Measurements from ENCODE around the gene ADAMTS17.
A peak's percentile ranks its signal among the peaks of the same experiment; 100 is the strongest.

Gene ADAMTS17

DNA sequence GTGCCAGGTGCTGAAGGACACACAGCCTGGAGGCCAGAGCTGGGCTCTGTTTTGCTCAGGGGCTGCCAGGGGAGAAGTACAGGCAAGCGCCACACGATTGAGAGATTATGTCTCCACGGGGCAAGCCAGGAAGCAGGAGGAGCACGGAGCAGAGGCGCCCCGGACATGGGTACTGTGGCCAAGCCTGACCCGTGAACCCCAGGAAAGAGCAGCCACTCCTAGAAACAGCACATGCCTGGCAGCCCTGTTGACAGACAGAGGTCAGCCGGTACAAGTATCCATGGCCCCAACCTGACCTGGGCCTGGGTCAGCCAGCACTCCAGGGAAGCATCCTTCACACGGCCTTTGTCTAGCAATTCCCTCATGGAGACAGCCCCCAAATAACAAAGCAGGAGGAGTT lies 89.4 kb downstream of the ADAMTS17 start:
- in situ Hi-C loops (cut with MboI; ENCODE audit: low sequenced_read_pairs, unreplicated experiment): no loop called here
- DNase-seq (ENCODE audit: low spot score): no peak
- TF ChIP-seq, protein P1, sequence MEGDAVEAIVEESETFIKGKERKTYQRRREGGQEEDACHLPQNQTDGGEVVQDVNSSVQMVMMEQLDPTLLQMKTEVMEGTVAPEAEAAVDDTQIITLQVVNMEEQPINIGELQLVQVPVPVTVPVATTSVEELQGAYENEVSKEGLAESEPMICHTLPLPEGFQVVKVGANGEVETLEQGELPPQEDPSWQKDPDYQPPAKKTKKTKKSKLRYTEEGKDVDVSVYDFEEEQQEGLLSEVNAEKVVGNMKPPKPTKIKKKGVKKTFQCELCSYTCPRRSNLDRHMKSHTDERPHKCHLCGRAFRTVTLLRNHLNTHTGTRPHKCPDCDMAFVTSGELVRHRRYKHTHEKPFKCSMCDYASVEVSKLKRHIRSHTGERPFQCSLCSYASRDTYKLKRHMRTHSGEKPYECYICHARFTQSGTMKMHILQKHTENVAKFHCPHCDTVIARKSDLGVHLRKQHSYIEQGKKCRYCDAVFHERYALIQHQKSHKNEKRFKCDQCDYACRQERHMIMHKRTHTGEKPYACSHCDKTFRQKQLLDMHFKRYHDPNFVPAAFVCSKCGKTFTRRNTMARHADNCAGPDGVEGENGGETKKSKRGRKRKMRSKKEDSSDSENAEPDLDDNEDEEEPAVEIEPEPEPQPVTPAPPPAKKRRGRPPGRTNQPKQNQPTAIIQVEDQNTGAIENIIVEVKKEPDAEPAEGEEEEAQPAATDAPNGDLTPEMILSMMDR (IDR thresholded peaks at IDR 0.05; ENCODE audit: borderline replicate concordance, control extremely low read depth, extremely low read depth, insufficient read depth, missing control alignments): no peak

DNA sequence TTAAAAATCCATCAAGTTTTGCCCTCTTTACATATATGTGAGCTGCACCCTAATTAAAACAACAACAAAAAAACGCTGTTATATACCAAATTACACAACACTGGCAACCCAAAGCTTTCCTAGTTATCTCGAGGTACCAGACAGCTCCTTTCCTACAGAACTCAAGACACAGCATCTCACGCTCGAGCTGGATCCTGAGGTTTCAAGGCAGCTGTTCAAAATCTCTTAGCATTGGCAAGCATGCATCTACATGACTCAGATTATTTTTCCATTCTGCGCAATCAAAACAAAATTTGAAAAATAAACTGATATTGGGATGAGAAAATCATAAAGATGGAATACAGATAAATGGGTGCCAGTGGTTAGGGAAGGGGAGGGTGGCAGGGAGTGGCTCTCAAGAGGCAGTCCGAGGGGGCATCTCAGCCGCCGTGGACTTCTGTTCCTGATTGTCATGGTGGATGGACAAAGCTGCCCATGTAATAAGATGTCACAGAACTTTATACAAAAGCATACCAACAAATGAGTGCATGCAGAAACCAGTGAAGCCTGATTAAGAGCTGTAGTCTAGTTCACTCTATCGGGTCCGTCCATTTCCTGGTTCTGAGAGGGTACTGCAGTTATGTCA lies 91.5 kb downstream of the ADAMTS17 start:
- in situ Hi-C loops (cut with MboI; ENCODE audit: low sequenced_read_pairs, unreplicated experiment): no loop called here
- no peak for DNase-seq (ENCODE audit: low spot score)
- TF ChIP-seq, protein P1 (IDR thresholded peaks at IDR 0.05; ENCODE audit: borderline replicate concordance, control extremely low read depth, extremely low read depth, insufficient read depth, missing control alignments): peak; percentile 1

DNA sequence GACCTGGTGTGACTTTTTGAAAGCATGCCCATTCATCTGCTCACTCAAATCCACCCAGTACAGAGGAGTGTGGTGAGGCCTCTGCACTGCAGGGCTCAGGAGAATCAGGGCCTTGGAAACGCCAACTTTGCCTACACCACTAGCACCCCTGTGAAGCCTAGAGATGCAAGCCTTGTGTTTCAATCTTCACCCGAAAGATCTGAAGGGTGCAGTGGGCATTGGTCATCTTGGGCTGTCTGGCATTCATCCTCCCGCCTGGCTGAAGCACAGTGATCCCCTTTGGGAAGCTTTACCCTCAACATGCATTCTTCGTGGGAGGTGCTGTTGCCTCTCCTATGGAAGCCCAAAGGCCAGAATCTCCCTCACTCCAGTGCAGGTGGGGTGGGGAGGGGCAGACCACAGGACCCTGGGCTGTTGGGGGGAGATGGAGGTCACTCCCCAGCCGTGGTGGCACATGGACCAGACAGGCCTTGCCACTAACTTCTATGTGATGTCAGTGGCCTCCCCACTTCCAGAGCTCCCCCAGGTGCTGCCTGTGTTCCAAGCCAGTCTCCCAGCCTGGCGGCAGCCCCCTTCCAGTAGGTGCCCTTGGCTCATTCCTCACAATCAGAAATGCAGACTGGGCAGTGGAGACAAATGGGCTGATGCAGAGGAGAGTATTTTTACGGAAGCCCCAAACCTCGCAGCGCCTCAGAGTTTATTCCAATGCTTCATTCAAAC lies 92.5 kb downstream of the ADAMTS17 start:
- no peak for DNase-seq (ENCODE audit: low spot score)
- TF ChIP-seq, protein P1 (IDR thresholded peaks at IDR 0.05; ENCODE audit: borderline replicate concordance, control extremely low read depth, extremely low read depth, insufficient read depth, missing control alignments): no peak
- in situ Hi-C loops (cut with MboI; ENCODE audit: low sequenced_read_pairs, unreplicated experiment): no loop called here

DNA sequence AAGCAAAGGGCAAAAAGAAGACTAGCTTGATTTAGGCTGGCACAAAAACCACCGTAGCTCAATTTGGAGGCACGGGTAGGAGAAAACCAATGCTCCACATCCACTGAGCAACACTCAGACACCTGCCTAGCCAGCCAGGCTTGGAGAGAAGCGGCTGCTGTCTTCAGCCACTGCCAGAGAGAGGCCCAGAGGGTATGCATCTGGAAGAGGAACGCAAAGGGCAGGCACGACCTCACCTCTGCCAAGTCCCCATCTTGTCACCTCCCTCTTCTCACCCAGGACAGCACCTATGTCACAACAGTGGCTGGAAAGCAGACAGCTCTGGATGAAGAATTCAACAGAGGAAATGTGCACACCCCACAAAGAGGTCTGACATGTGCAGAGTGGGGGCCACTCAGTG lies 93.5 kb downstream of the ADAMTS17 start:
- DNase-seq (ENCODE audit: low spot score): no peak
- TF ChIP-seq, protein P1 (IDR thresholded peaks at IDR 0.05; ENCODE audit: borderline replicate concordance, control extremely low read depth, extremely low read depth, insufficient read depth, missing control alignments): no peak
- in situ Hi-C loops (cut with MboI; ENCODE audit: low sequenced_read_pairs, unreplicated experiment): no loop called here

DNA sequence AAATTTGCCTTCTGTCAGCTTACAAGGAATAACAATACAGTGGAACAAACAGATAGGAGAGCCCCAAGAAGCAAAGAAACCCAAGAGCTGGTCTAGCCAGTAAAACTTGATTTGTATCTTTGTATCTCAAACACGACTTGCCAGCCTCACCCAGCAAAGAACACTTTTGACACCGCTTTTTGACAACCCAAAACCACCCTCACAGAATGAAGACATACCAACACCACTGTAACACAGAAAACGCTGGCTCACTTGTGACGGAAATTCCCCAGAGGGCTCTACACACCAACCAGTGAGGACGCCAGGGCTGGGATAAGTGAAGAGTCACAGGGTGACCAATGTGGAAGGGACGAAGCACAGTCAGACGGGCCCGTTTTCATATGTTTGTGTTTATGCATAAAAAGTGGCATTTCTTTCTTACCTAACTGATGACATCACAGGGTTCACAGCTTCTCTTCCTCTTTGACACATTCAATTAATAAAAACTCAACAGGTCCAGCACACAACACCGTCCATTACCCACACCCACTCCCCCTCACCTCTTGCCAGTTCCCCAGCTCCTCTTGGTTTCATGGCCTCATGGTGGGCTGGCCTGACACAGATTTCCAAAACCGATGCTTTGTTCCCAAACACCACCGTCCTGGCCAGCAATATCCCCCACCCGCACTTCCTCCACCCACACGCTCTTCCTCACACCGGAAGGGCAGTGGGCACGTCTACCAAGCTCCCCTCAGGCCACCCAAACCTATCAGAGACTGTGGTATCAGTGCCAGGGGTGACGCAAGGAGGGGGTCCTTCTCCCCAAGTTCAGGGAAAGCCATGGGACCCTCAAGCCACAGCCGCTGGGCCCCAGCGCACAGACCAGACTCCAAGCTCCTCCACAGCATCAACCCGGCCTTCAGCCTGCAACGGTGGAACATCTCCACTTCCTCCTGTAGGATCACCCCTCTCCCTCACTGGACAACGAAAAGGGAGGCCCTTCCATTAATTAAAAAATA lies 94.2 kb downstream of the ADAMTS17 start:
- in situ Hi-C loops (cut with MboI; ENCODE audit: low sequenced_read_pairs, unreplicated experiment): no loop called here
- TF ChIP-seq, protein P1 (IDR thresholded peaks at IDR 0.05; ENCODE audit: borderline replicate concordance, control extremely low read depth, extremely low read depth, insufficient read depth, missing control alignments): no peak
- DNase-seq (ENCODE audit: low spot score): no peak

DNA sequence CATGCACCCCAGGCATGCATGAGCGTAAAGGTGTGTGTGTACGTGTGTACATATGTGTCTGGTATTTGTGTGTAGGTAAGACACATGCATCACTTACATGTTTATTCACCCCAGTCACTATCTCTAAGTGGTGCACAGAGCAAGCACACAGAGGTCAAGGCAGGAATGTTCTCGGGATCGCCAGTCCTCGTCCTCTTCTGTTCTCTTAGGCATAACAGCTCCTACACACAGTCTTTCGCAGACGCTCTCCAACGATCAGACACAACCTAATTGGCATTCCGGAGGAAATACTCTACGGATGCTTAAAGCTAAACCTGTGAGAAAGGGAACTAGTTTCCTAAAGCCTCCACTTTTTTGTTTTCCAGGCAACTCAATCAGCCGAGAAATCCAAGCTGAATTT lies 95.9 kb downstream of the ADAMTS17 start:
- DNase-seq (ENCODE audit: low spot score): no peak
- in situ Hi-C loops (cut with MboI; ENCODE audit: low sequenced_read_pairs, unreplicated experiment): no loop called here
- TF ChIP-seq, protein P1 (IDR thresholded peaks at IDR 0.05; ENCODE audit: borderline replicate concordance, control extremely low read depth, extremely low read depth, insufficient read depth, missing control alignments): no peak

All from GM13976 (cell line).